Nephron (organoid): ENCODE data around the gene S100A5.

Experiments used
- H3K27ac Mint-ChIP-seq, 3 experiments: 2 replicates each; pipeline ENCODE4 v1.8.0; 2020; ENCODE audit warnings: mixed read lengths in 3 of 3, mild to moderate bottlenecking in 2 of 3, moderate library complexity in 1 of 3
- H3K27me3 Mint-ChIP-seq: 2 replicates; pipeline ENCODE4 v1.8.0; 2021; ENCODE audit warnings: low read depth, mild to moderate bottlenecking, moderate library complexity, mixed read lengths
- H3K36me3 Mint-ChIP-seq: 2 replicates; pipeline ENCODE4 v1.8.0; 2020; ENCODE audit warnings: low read depth, mixed read lengths
- H3K4me1 Mint-ChIP-seq: 2 replicates; pipeline ENCODE4 v1.8.0; 2020; ENCODE audit warnings: mixed read lengths
- H3K4me3 Mint-ChIP-seq, 3 experiments: 2 replicates each; pipeline ENCODE4 v1.8.0; 2020; ENCODE audit warnings: mild to moderate bottlenecking in 3 of 3, mixed read lengths in 3 of 3, moderate library complexity in 2 of 3
- H3K9me3 Mint-ChIP-seq: 2 replicates; pipeline ENCODE4 v1.8.0; 2020; ENCODE audit warnings: mixed read lengths
- CTCF ChIP-seq, 3 experiments: fragments of 200-600 bp; sonication (generic); IDR thresholded peaks; one replicate each; pipeline ENCODE4 v1.5.0; 2021; ENCODE audit warnings: antibody characterized with exemption in 3 of 3; ENCODE audit not compliant: unreplicated experiment in 3 of 3

S100A5 gene

GRCh38 chr1:153506386-153506785 is 34.3 kb downstream of the S100A5 start:
- TF ChIP-seq CTCF (IDR thresholded peaks at IDR 0.05; ENCODE audit: unreplicated experiment in 3 of 3) = no peak
- Mint-ChIP-seq H3K9me3 (no peaks in the 10 kb centered on the region), H3K4me1 (peaks cover 36% of the 10 kb centered on the region), H3K36me3 (no peaks in the 10 kb centered on the region), H3K27me3 (no peaks in the 10 kb centered on the region), H3K27ac (peak overlapping the region; percentile 81 to 96 (median 90)), H3K4me3 (no peak overlapping the region)

- H3K27ac Mint-ChIP-seq = peak overlapping the region; percentile 81 to 96 (median 90)
- H3K27me3 Mint-ChIP-seq = no peaks in the 10 kb centered on the region
- H3K4me3 Mint-ChIP-seq = no peak overlapping the region
- no peaks in the 10 kb centered on the region for H3K36me3 Mint-ChIP-seq
- H3K9me3 Mint-ChIP-seq = no peaks in the 10 kb centered on the region
- peaks cover 29% of the 10 kb centered on the region for H3K4me1 Mint-ChIP-seq
- TF ChIP-seq CTCF (IDR thresholded peaks at IDR 0.05; ENCODE audit: unreplicated experiment in 3 of 3) = no peak
Observed at GRCh38 chr1:153505576-153505975, 35.2 kb downstream of the S100A5 start.

- H3K27ac Mint-ChIP-seq = peak overlapping the region in 2 of 3 experiments; percentile 55 to 63
- H3K9me3 Mint-ChIP-seq = no peaks in the 10 kb centered on the region
- H3K36me3 Mint-ChIP-seq = no peaks in the 10 kb centered on the region
- TF ChIP-seq CTCF (IDR thresholded peaks at IDR 0.05; ENCODE audit: unreplicated experiment in 3 of 3) = no peak
- no peak overlapping the region for H3K4me3 Mint-ChIP-seq
- peaks cover 35% of the 10 kb centered on the region for H3K4me1 Mint-ChIP-seq
- no peaks in the 10 kb centered on the region for H3K27me3 Mint-ChIP-seq
Observed at GRCh38 chr1:153503766-153504165, 37.0 kb downstream of the S100A5 start.

GRCh38 chr1:153498746-153499145 is 42.0 kb downstream of the S100A5 start:
- no peak for TF ChIP-seq CTCF (IDR thresholded peaks at IDR 0.05; ENCODE audit: unreplicated experiment in 3 of 3)
- Mint-ChIP-seq H3K36me3 (no peaks in the 10 kb centered on the region), H3K27me3 (no peaks in the 10 kb centered on the region), H3K4me3 (no peak overlapping the region), H3K4me1 (peaks cover 13% of the 10 kb centered on the region), H3K9me3 (no peaks in the 10 kb centered on the region), H3K27ac (peak overlapping the region in 2 of 3 experiments; percentile 3 to 29)

GRCh38 chr1:153495536-153495935 is 45.2 kb downstream of the S100A5 start:
- Mint-ChIP-seq H3K4me3 (no peak overlapping the region), H3K9me3 (no peaks in the 10 kb centered on the region), H3K27me3 (no peaks in the 10 kb centered on the region), H3K36me3 (no peaks in the 10 kb centered on the region), H3K4me1 (peaks cover 12% of the 10 kb centered on the region), H3K27ac (peak overlapping the region in 1 of 3 experiments; percentile 76)
- no peak for TF ChIP-seq CTCF (IDR thresholded peaks at IDR 0.05; ENCODE audit: unreplicated experiment in 3 of 3)

- Mint-ChIP-seq H3K27me3 (no peaks in the 10 kb centered on the region), H3K9me3 (no peaks in the 10 kb centered on the region), H3K4me3 (no peak overlapping the region), H3K27ac (peak overlapping the region in 2 of 3 experiments; percentile 2 to 9), H3K36me3 (no peaks in the 10 kb centered on the region), H3K4me1 (peaks cover 16% of the 10 kb centered on the region)
- TF ChIP-seq CTCF (IDR thresholded peaks at IDR 0.05; ENCODE audit: unreplicated experiment in 3 of 3) = peak; percentile 83 to 94 (median 85)
Observed at GRCh38 chr1:153494976-153495535, 45.7 kb downstream of the S100A5 start.
